Measurements from ENCODE around the gene SATB2.

SATB2 gene

GRCh38 chr2:199457147-199458008 lies at the start of gene SATB2:
TSS of gene SATB2 (minus strand) at chr2:199457939. CDS start at chr2:199456037, 1,902 bp downstream.
- peak; percentile 53 for DNase-seq

GRCh38 chr2:199505755-199506403 lies 48.1 kb upstream of the SATB2 start:
- DNase-seq: no peak

GRCh38 chr2:199503148-199503547 lies 45.4 kb upstream of the SATB2 start:
- no peak for DNase-seq

- DNase-seq: no peak
Measured at GRCh38 chr2:199499005-199499404, 41.3 kb upstream of the SATB2 start.

- no peak for DNase-seq
Measured at GRCh38 chr2:199495147-199495546, 37.4 kb upstream of the SATB2 start.

- DNase-seq: no peak
Measured at GRCh38 chr2:199490049-199490448, 32.3 kb upstream of the SATB2 start.

GRCh38 chr2:199488772-199489400 lies 31.1 kb upstream of the SATB2 start:
- DNase-seq: no peak

- no peak for DNase-seq
Measured at GRCh38 chr2:199485732-199486335, 28.1 kb upstream of the SATB2 start.

- no peak for DNase-seq
Measured at GRCh38 chr2:199484927-199485326, 27.2 kb upstream of the SATB2 start.

GRCh38 chr2:199480966-199481365 lies 23.2 kb upstream of the SATB2 start:
- no peak for DNase-seq

GRCh38 chr2:199477277-199477834 lies 19.6 kb upstream of the SATB2 start:
- no peak for DNase-seq

- peak; percentile 51 for DNase-seq
Measured at GRCh38 chr2:199471443-199472057, 13.8 kb upstream of the SATB2 start.

- DNase-seq: no peak
Measured at GRCh38 chr2:199470672-199471442, 13.1 kb upstream of the SATB2 start.

- DNase-seq: no peak
Measured at GRCh38 chr2:199470361-199470671, 12.6 kb upstream of the SATB2 start.

- DNase-seq: no peak
Measured at GRCh38 chr2:199469514-199470360, 12.0 kb upstream of the SATB2 start.

GRCh38 chr2:199468561-199469513 lies 11.1 kb upstream of the SATB2 start:
- DNase-seq: no peak

- no peak for DNase-seq
Measured at GRCh38 chr2:199467066-199467822, 9.5 kb upstream of the SATB2 start.

- no peak for DNase-seq
Measured at GRCh38 chr2:199466692-199467065, 8.9 kb upstream of the SATB2 start.

All from NCI-H1092 (cell line).